Activated T-cell treated with anti-CD3 and anti-CD28 coated beads, Interleukin-2, amount 50 U/mL, for 72 hours (primary cell): Measurements from ENCODE around the gene VHLL. TPM values are rescaled to one million over a fixed set of nuclear protein-coding genes. Genes with fewer than 3 reads are reported as not detected.

ENCODE experiments used
- ATAC-seq, 2 donors: fragments of 150-1000 bp; cut with Tn5 transposase; replicated peaks in 1 of 2; 2 replicates each; pipeline ENCODE4 v1.10.0; 2021; ENCODE audit warnings: moderate library complexity in 2 of 2, mild to moderate bottlenecking in 1 of 2
- DNase-seq, 2 donors: peaks; one replicate each; pipeline ENCODE4 v3.0.0; 2021 to 2022; ENCODE audit warnings: mixed read lengths in 1 of 2
- H3K27ac Mint-ChIP-seq: one replicate; pipeline ENCODE4 v1.8.0; 2022; ENCODE audit warnings: mild to moderate bottlenecking, moderate library complexity, mixed read lengths
- H3K27me3 Mint-ChIP-seq: one replicate; pipeline ENCODE4 v1.8.0; 2022; ENCODE audit warnings: low read depth, mixed read lengths
- H3K36me3 Mint-ChIP-seq, 2 donors: one replicate each; pipeline ENCODE4 v1.8.0; 2022; ENCODE audit warnings: mixed read lengths in 2 of 2, mild to moderate bottlenecking in 1 of 2; ENCODE audit not compliant: insufficient read depth in 2 of 2
- H3K4me1 Mint-ChIP-seq: one replicate; pipeline ENCODE4 v1.8.0; 2022; ENCODE audit warnings: low read depth, mixed read lengths
- H3K4me3 Mint-ChIP-seq, 2 donors: one replicate each; pipeline ENCODE4 v1.8.0; 2022; ENCODE audit warnings: mild to moderate bottlenecking in 2 of 2, mixed read lengths in 2 of 2, moderate library complexity in 2 of 2
- H3K9me3 Mint-ChIP-seq, 2 donors: one replicate each; pipeline ENCODE4 v1.8.0; 2022; ENCODE audit warnings: mixed read lengths in 2 of 2
- total RNA-seq, 2 donors: library from RNA; stranded (reverse); gene quantifications; one replicate each; pipeline ENCODE4 v1.2.3, GENCODE V29; 2022

The VHLL gene
- total RNA-seq, 2 donors from 2014 or later, result 0.65 to 0.91 TPM

DNA sequence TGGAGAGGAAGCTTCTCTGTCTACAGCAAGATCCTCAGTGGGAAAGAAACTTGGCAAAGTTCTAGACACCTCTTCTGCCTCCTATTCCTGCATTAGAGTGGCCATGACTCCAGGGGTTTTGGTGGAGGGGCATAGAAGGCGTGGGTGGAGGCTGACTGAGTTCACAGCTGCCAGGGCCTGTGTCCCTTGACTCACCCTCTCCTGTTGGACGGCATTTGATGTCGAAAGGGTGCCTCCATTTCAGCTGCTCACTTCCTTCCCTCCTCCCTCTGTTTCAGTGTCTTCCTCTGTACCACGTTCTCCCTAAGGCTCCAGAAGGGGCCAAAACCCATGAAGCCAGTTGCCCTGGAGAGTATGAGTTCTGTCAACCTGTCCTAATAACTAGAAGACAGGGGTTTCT lies 14.3 kb downstream of the VHLL start:
- Mint-ChIP-seq H3K4me1 (peaks cover 35% of the 10 kb centered on the region), H3K4me3 (no peak overlapping the region), H3K9me3 (no peaks in the 10 kb centered on the region), H3K36me3 (peaks cover 5 to 8% of the 10 kb centered on the region in 2 donors), H3K27ac (no peak overlapping the region), H3K27me3 (no peaks in the 10 kb centered on the region)
- DNase-seq, result no peak
- no peak for ATAC-seq

DNA sequence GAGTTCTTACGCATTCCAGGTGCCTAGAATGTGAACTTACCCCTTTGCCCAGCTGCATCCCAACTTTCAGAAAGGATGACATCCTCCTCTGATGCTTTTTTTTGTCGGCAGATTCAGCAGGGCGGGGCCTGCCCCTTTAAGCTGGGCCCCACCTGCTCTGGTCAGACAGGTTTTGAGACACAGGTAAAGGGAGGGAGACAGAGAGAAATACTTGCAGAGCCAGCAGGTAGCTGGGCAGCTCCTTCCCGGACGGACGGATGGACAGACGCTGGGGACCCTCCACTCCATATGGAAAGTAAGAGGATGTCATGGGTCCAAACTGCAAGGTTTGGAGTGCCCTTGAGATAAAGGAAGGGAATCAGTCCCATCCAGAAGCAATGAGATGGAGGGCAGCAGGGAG lies 15.0 kb downstream of the VHLL start, which contains the start of gene TMEM79:
TSS of gene TMEM79 (plus strand) at position 214 of the 400 bp plus-strand sequence. CDS start 902 bp downstream, outside the sequence.
- Mint-ChIP-seq H3K9me3 (no peaks in the 10 kb centered on the region), H3K4me3 (peak within 1 kb of the TSS; percentile 98 to 99), H3K36me3 (peaks cover 5 to 8% of the 10 kb centered on the region in 2 donors)

DNA sequence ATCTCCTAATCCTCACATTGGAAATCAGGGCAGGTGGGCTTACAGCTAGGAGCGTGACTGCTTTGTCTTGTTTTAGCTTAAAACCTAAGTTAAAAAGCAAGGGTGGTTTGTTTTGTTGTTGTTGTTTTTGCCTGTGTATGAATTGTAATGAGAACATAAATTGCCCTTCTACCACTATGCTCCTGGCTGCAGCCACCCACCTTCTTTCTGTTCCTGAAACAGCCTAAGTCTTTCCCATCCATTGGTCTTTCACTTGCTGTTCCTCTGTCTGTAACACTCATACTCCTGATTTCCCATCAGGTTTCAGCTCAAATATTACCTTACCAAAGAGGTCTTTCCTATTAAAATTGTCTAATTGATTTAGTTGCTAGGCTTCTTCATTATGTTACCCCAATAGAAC lies 15.6 kb downstream of the VHLL start:
- H3K27me3 Mint-ChIP-seq, result no peaks in the 10 kb centered on the region
- peaks cover 35% of the 10 kb centered on the region for H3K4me1 Mint-ChIP-seq
- peaks cover 5 to 13% of the 10 kb centered on the region in 2 donors for H3K36me3 Mint-ChIP-seq
- peak overlapping the region; percentile 95 for H3K27ac Mint-ChIP-seq
- ATAC-seq (no peak), DNase-seq (no peak)
- peak overlapping the region; percentile 98 to 99 for H3K4me3 Mint-ChIP-seq
- no peaks in the 10 kb centered on the region for H3K9me3 Mint-ChIP-seq

More for the DNA sequence above, 15.0 kb downstream of the VHLL start, which contains the start of gene TMEM79:
- Mint-ChIP-seq H3K27me3 (no peaks in the 10 kb centered on the region), H3K4me1 (peaks cover 35% of the 10 kb centered on the region), H3K27ac (peak within 1 kb of the TSS; percentile 95)
- DNase-seq, result no peak
- no peak for ATAC-seq

DNA sequence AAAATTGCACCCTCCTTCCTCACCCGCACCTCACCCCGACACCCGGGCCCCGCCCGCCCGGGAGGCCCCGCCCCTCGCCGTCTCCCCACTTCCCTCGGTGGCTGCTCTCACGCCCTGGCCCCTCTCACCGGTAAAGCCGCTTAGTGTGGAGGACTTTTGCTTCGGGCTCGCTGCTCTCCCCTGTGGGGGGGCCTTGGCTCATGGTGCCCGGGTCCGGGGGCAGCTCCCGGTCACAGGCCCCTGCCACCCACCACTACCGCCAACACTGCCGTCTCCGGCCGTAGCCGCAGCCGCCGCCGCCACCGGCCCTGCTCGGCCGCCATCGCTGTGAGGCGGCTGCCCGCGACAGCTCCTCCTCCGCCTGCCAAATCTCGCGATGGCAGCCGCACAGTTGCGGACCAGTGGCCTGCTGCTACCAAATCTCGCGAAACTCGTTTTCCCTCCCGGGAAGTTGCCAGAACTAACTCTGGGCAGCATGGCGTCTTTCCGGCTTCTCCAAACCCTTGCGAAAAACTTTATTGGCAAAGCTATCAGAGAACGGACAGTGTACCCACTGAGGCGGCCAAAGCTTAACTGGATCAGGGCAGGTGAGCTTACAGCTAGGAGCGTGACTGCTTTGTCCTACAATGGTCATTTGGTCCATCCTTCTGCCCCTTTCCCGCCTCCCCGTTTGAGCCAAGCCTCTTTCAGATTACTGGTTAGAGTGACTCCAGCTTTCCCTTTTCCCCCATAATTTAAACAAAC lies 16.5 kb downstream of the VHLL start, which contains the start of gene SMG5:
TSS of gene SMG5 (minus strand) at position 347 of the 744 bp plus-strand sequence. CDS start at position 202, 145 bp downstream.
- DNase-seq (peak; percentile 95 to 97), ATAC-seq (peak; percentile 90 to 91)
- Mint-ChIP-seq H3K27me3 (no peaks in the 10 kb centered on the region), H3K27ac (peak within 1 kb of the TSS; percentile 99), H3K36me3 (peaks cover 8 to 21% of the 10 kb centered on the region in 2 donors), H3K4me1 (peaks cover 39% of the 10 kb centered on the region), H3K9me3 (no peaks in the 10 kb centered on the region), H3K4me3 (peak within 1 kb of the TSS; percentile 98 to 99)

DNA sequence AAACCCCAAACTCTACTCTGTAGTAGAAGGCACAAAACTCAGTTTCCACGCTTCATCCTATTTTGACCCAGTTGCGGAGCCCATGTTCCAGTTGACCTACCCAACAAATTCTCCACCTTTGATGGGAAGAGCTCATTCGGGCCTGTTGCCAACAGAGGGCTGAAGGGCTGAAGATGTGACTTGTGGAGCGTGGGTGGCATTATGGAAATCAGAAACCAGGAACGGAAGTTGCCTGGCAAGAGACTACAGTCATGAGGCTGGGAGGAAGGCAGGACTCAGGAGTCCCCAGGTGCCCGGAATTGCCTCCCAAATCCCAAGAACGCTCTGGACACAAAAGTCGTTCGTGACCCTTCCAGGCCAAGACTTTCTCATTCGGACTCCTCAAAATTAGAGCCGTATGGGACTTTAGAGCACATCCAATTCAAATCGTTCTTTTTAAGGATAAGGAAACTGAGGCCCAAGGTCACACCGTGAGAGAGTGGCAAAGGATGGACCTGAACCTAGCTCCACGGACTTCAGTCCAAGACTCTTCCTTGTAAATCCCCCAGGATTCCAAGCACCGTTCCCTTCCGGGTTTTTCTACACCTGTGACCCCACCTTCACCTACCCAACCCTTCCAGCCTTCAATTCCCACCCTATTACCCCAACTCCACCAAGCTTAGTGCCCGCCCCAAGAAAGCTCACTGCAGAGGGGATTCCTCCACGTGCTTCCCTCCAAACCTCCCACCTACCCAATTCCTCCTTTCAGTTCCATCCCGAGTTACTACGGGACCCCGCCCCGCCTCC lies 17.2 kb downstream of the VHLL start:
- ATAC-seq, result peak in 1 of 2 donors; percentile 15
- peak; percentile 27 to 30 for DNase-seq
- Mint-ChIP-seq H3K27ac (peak overlapping the region; percentile 99), H3K36me3 (peaks cover 11 to 27% of the 10 kb centered on the region in 2 donors), H3K9me3 (no peaks in the 10 kb centered on the region), H3K4me3 (peak overlapping the region; percentile 98 to 99), H3K4me1 (peaks cover 39% of the 10 kb centered on the region), H3K27me3 (no peaks in the 10 kb centered on the region)

DNA sequence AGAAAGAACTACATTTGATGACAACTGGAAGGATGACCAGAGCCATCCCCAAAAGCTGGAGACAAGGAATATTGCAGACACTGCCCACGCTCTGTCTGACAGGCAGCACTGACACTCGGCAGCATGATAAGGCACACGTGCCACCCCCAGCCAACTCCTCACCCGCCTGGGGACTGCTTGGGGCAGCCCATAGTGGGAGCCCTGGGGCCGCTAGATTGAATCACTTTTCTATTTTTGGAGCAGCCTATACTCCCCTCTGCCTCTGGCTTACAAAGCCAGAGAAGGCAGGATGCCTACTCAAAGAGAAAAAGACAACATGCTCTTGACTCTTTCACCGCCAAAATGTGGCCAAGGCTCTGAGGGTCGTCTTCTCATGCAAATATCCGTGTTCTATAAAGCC lies 17.8 kb downstream of the VHLL start:
- ATAC-seq, result peak; percentile 65 to 71
- DNase-seq, result peak; percentile 66 to 72
- H3K27ac Mint-ChIP-seq, result peak overlapping the region; percentile 99
- H3K9me3 Mint-ChIP-seq, result no peaks in the 10 kb centered on the region
- peaks cover 11 to 29% of the 10 kb centered on the region in 2 donors for H3K36me3 Mint-ChIP-seq
- H3K4me1 Mint-ChIP-seq, result peaks cover 39% of the 10 kb centered on the region
- peak overlapping the region; percentile 98 to 99 for H3K4me3 Mint-ChIP-seq
- no peaks in the 10 kb centered on the region for H3K27me3 Mint-ChIP-seq

DNA sequence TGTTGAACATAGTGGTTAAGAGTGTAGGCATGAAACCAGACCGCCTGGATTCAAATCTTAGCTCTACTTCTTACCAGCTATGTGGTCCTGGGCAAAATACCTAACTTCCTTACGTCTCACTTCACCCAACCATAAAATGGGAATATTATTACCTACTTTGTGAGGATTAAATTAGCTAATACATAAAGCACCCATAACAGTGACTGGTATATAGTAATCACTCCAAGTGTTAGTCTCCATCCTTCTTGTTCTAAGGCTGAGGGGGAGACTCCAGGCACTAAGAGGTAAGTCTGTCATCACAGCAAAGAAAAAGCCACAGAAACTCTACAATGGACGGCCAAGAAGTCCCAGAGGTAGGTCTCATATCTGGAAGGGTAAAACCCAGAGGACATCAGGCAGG lies 19.3 kb downstream of the VHLL start:
- peaks cover 39% of the 10 kb centered on the region for H3K4me1 Mint-ChIP-seq
- no peak overlapping the region for H3K27ac Mint-ChIP-seq
- DNase-seq, result no peak
- no peak overlapping the region for H3K4me3 Mint-ChIP-seq
- ATAC-seq, result no peak
- H3K27me3 Mint-ChIP-seq, result no peaks in the 10 kb centered on the region
- H3K9me3 Mint-ChIP-seq, result no peaks in the 10 kb centered on the region
- H3K36me3 Mint-ChIP-seq, result peaks cover 11 to 34% of the 10 kb centered on the region in 2 donors

DNA sequence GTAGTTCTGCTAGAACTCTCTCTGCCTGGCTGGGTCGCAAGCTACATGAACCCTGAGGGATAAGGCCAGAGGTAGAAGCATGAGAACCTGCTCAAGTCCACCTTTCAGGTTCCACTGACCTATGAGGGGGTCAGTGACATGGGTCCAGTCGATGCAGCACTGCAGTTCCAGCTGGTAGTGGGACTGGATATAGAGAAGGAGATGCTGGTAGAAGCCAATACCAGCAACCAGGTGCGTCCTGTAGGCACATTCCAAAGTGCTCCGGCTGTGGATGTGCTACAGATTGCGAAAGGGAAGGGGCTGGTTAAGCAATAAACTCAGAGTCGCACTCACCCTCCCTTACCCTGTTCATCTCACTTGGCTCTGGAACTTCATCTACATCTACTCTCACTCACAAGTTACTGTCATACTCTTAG lies 22.1 kb downstream of the VHLL start:
- Mint-ChIP-seq H3K4me3 (no peak overlapping the region), H3K27ac (no peak overlapping the region), H3K36me3 (peaks cover 12 to 46% of the 10 kb centered on the region in 2 donors), H3K4me1 (peaks cover 22% of the 10 kb centered on the region), H3K27me3 (no peaks in the 10 kb centered on the region), H3K9me3 (no peaks in the 10 kb centered on the region)
- ATAC-seq, result no peak
- no peak for DNase-seq

DNA sequence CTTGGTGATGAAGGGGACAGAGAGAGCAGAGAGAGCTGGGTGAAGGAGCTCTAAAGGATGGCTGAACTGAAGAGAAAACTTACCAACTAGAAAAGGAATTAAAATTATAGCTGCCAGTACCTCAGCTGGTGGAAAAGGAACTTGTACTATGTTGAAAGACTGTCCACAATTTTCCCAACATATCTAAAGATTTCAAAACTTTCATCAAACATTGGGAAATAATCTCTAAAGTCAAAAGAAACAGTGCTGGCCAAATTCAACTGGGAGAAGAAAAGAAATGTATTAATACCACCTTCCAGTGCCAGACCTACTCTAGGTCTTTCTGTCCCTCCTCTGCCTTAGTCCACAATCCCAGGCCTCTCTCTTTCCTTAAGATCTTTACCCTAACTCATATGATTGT lies 22.6 kb downstream of the VHLL start:
- H3K9me3 Mint-ChIP-seq, result no peaks in the 10 kb centered on the region
- H3K4me3 Mint-ChIP-seq, result no peak overlapping the region
- ATAC-seq (no peak), DNase-seq (no peak)
- H3K36me3 Mint-ChIP-seq, result peaks cover 12 to 46% of the 10 kb centered on the region in 2 donors
- no peaks in the 10 kb centered on the region for H3K27me3 Mint-ChIP-seq
- H3K27ac Mint-ChIP-seq, result no peak overlapping the region
- H3K4me1 Mint-ChIP-seq, result peaks cover 20% of the 10 kb centered on the region

DNA sequence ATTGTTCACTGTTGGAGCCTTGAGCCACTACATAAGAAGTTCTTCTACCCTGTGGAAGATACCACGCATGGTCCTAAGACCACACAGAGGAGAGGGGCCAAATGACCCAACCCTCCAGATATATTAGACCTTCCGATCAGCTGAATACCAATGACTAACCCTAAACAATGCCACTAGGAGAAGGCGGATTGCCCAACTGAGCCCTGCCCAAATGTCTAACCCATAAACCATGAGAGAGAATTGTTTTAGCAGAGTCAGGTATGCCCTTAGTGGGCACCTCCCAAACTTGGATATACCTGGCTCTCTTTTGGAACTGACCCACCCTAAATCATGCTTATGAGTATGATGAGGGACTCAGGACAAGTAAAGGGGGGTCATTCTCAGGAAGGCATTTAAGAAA lies 28.8 kb downstream of the VHLL start:
- no peaks in the 10 kb centered on the region for H3K4me1 Mint-ChIP-seq
- H3K36me3 Mint-ChIP-seq, result peaks cover 13 to 46% of the 10 kb centered on the region in 2 donors
- H3K27ac Mint-ChIP-seq, result no peak overlapping the region
- H3K27me3 Mint-ChIP-seq, result no peaks in the 10 kb centered on the region
- DNase-seq (no peak), ATAC-seq (no peak)
- H3K9me3 Mint-ChIP-seq, result no peaks in the 10 kb centered on the region
- H3K4me3 Mint-ChIP-seq, result no peak overlapping the region

DNA sequence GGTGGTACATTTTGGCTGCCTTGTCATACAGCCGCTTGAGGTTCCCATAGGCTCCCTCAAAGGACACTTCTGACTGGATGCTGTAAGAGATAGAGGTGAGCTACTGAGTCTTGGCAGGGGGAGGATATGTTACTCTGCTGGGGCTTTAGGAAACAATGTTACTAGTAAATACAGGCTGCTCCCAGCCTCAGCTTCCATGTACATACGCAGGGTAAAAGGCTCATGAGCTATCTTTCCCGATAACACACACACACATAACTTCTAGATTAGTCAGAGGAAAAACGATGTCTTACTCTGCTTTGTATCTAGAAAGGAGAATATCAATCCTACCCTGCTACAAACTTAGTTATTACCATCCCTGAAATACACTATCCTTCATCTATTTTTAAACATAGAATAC lies 30.8 kb downstream of the VHLL start:
- no peaks in the 10 kb centered on the region for H3K9me3 Mint-ChIP-seq
- H3K36me3 Mint-ChIP-seq, result peaks cover 19 to 44% of the 10 kb centered on the region in 2 donors
- ATAC-seq (no peak), DNase-seq (no peak)
- H3K4me1 Mint-ChIP-seq, result no peaks in the 10 kb centered on the region
- H3K4me3 Mint-ChIP-seq, result no peak overlapping the region
- H3K27ac Mint-ChIP-seq, result no peak overlapping the region
- H3K27me3 Mint-ChIP-seq, result no peaks in the 10 kb centered on the region

DNA sequence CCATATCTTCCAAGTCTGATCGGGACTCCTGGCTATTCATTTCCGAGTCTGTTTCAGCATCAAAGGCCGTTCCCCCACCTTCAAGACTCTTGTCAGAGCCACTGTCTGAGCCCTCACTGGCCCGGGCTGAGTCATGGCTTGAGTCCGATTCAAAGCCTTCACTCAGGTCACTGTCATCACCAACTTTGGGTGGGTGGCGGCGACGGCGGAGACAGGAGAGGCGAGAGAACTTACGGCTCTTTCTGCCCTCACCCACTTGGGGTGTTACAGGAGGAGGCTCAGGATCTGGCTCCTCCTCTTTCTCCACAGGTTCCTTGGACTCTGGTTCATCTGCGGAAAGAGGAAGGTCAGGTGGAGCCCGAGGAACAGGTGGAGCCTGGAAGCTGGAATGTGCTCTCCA lies 33.1 kb downstream of the VHLL start:
- ATAC-seq (no peak), DNase-seq (no peak)
- H3K9me3 Mint-ChIP-seq, result no peaks in the 10 kb centered on the region
- H3K36me3 Mint-ChIP-seq, result peaks cover 17 to 43% of the 10 kb centered on the region in 2 donors
- no peak overlapping the region for H3K27ac Mint-ChIP-seq
- H3K27me3 Mint-ChIP-seq, result no peaks in the 10 kb centered on the region
- no peaks in the 10 kb centered on the region for H3K4me1 Mint-ChIP-seq
- H3K4me3 Mint-ChIP-seq, result no peak overlapping the region

DNA sequence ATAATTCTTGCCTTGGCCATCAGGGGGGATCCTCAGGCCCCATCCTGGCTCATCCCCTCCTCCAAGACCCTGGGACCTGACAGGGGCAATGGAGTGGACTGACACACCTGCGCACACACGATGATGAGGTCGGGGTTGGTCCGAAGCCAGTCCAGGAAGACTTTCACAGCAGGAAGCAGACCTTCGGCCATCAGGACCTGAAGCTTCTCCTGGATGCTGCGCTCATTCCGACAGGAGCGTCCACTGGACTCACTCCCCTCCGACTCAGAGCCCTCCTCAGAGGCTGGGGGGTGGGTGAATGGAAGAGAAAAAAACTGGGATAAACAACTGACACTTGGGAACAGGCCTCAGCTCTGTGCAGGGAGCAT lies 35.8 kb downstream of the VHLL start:
- Mint-ChIP-seq H3K9me3 (no peaks in the 10 kb centered on the region), H3K4me1 (no peaks in the 10 kb centered on the region), H3K36me3 (peaks cover 22 to 51% of the 10 kb centered on the region in 2 donors), H3K4me3 (no peak overlapping the region), H3K27ac (no peak overlapping the region), H3K27me3 (no peaks in the 10 kb centered on the region)
- ATAC-seq, result no peak
- no peak for DNase-seq
